CD4-positive, alpha-beta T cell treated with Interleukin-21 for 1 hour (primary cell): Measurements from ENCODE around the gene MCF2L2.
"Not testable (repeated sequence)": the region's sequence is repeated elsewhere in the genome, so short reads cannot be mapped to it uniquely, and the experiment has no call there.

Experiments used
- DNase-seq: peaks from one replicate; pipeline ENCODE4 v3.0.0-alpha.2; 2020

Gene MCF2L2

GRCh38 chr3:183392186-183393034 is 36.0 kb downstream of the MCF2L2 start:
- DNase-seq, result no peak

- DNase-seq, result no peak
Measured at GRCh38 chr3:183391460-183391859, 37.0 kb downstream of the MCF2L2 start.

GRCh38 chr3:183390844-183391243 is 37.6 kb downstream of the MCF2L2 start:
- DNase-seq, result no peak

GRCh38 chr3:183388213-183388895 is 40.1 kb downstream of the MCF2L2 start:
- DNase-seq, result no peak

GRCh38 chr3:183387797-183388196 is 40.6 kb downstream of the MCF2L2 start:
- no peak for DNase-seq

- DNase-seq, result no peak
Measured at GRCh38 chr3:183386651-183387050, 41.8 kb downstream of the MCF2L2 start.

- peak; percentile 67 for DNase-seq
Measured at GRCh38 chr3:183385698-183386613, 42.5 kb downstream of the MCF2L2 start.

- DNase-seq, result no peak
Measured at GRCh38 chr3:183381673-183382072, 46.7 kb downstream of the MCF2L2 start.

GRCh38 chr3:183381179-183381578 is 47.2 kb downstream of the MCF2L2 start:
- DNase-seq, result no peak

GRCh38 chr3:183378951-183379350 is 49.5 kb downstream of the MCF2L2 start:
- no peak for DNase-seq

- DNase-seq, result no peak
Measured at GRCh38 chr3:183378545-183378944, 49.9 kb downstream of the MCF2L2 start.

- DNase-seq, result no peak
Measured at GRCh38 chr3:183378008-183378407, 50.4 kb downstream of the MCF2L2 start.

GRCh38 chr3:183377307-183377959 is 51.0 kb downstream of the MCF2L2 start:
- no peak for DNase-seq

- DNase-seq, result peak; percentile 13
Measured at GRCh38 chr3:183375787-183376186, 52.6 kb downstream of the MCF2L2 start.

GRCh38 chr3:183375337-183375736 is 53.1 kb downstream of the MCF2L2 start:
- no peak for DNase-seq

GRCh38 chr3:183372911-183373310 is 55.5 kb downstream of the MCF2L2 start:
- DNase-seq, result no peak

GRCh38 chr3:183371600-183371968 is 56.8 kb downstream of the MCF2L2 start:
- DNase-seq, result not testable (repeated sequence)

- DNase-seq, result no peak
Measured at GRCh38 chr3:183370391-183370790, 58.0 kb downstream of the MCF2L2 start.

- DNase-seq, result no peak
Measured at GRCh38 chr3:183369627-183370026, 58.8 kb downstream of the MCF2L2 start.

GRCh38 chr3:183369117-183369516 is 59.3 kb downstream of the MCF2L2 start:
- peak; percentile 7 for DNase-seq

GRCh38 chr3:183360971-183361624 is 67.3 kb downstream of the MCF2L2 start:
- DNase-seq, result no peak

- no peak for DNase-seq
Measured at GRCh38 chr3:183359036-183359435, 69.4 kb downstream of the MCF2L2 start.
